Measurements from ENCODE around the gene PGAM2. TPM values are rescaled to one million over a fixed set of nuclear protein-coding genes. Genes with fewer than 3 reads are reported as not detected.
"Not testable (repeated sequence)": the region's sequence is repeated elsewhere in the genome, so short reads cannot be mapped to it uniquely, and the experiment has no call there.

The PGAM2 gene
- total RNA-seq, 1 donor from 2014 or later: 0.15 TPM

DNA sequence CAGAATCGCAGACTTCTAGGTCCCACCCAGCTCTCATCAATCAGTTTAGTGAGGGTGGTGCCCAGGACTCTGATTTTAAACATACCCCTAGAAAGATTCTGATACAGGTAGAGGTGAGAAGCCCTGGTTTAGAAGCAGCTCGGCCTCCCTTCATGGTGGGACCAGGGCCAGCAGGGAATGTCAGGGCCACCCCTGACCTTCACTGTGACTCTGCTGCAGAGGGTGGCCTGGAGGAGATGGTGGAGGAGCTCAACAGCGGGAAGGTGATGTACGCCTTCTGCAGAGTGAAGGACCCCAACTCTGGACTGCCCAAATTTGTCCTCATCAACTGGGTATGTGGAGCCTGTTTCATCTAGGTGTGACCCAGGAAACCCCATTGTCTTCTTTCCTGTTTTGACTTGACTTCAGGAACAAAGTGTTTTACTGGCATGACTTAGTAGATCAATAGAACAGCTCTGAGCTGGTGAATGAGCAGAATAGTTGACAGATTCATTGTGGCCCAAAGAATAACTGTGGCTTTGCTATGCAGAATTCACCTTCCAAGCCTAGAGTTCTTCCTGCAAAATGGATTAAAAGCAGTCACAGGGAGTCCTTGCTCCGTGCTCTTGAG, 13.7 kb downstream of the PGAM2 start:
- DNase-seq (ENCODE audit: low read depth): no peak

DNA sequence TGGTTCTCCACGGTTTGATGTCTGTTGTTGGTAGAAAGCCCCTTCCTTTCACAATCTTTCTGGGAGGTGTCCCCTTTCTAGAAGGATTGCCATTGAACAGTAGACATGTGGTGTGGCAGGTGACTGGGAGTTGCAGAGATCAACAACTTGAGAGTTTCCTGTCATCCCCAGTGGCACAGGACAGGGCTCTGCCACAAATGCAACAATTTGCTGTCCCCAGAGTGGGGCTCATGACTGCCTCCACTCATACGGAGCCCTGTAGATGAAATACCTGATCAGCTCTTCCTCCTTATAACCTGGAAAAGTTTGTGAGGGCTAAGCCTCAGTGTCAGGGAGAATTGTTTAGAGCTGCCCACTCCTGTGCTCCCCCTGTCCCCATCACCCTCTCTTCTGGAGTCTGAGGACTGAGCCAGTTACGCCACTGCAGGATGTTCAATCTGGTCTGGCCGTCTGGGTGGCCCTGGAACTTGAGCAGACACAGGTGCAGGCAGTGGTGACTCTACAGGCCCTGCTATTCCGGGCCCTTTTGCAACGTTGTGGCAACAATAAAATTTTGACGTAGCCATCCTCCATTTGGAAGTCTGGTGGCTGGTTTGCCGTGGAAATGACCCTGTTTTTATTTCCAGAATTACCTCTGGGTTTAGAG, 14.3 kb downstream of the PGAM2 start:
- DNase-seq (ENCODE audit: low read depth): no peak

DNA sequence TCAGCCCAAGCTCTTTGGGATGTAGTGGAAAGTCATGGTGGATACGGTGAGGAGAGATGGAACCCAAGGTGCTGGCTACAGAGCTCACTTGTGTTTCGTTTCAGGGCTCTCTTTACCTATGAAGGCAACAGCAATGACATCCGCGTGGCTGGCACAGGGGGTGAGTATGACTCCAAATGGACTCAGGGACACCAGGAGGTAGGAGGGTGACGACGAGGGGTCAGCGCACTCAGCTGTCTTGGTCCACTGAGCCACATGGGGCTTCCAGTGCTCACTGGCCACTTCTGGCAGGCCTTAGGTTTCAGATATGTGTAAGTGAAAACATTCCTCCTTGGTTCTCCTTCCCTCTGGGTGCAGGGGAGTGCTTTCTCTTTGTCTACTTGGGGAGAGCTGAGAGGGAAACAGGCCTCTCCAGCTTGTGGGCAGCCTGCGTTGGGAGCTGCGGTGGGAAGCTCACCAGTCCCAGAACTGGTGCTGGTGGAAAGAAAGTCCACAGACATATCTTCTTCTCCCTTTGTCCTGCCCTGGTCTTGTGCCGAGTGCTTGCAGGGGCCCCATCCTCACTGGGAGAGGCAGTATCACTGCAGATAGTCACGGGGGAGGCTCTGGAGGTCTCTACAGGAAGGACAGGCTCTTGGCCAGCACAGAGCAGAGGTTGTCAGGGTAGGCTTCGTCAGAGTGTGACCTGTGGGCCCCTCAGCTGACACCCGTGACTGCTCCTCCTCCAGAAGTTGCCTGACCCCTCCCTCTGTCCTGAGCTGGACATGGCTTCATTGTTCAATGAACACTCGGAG, 15.0 kb downstream of the PGAM2 start:
- DNase-seq (ENCODE audit: low read depth): no peak

DNA sequence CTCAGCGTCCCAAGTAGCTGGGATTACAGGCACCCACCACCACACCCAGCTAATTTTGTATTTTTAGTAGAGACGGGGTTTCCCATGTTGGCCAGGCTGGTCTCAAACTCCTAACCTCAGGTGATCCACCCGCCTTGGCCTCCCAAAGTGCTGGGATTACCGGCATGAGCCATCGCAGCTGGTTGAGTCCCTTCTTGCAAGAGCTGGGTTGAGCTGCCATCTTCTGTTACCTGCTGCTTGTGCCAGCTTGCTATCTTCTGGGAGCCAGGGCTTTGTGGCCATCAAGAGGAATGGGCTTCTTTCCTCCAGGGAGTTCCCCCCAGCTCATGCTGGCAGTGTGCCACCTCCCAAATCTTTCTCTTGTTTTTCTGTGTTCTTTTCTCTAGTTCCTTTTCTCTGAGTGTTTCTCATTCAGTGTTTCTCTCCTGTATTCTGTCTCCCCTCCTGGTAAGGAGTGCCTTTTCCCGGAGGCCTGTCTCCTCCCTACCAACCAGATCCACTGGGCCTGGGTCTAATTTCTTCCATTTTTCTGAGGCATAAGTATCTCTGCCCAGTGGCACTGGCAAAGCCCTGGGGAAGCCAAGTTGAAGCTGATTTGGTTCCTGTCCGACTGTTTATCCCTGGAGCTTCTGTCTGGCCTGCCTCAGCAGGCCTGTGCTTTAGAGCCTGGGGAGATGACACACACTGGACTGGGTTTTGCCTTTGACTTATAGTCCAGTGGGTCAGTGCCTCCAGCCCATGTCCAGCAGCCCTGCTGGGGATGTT, 17.2 kb downstream of the PGAM2 start:
- no peak for DNase-seq (ENCODE audit: low read depth)

DNA sequence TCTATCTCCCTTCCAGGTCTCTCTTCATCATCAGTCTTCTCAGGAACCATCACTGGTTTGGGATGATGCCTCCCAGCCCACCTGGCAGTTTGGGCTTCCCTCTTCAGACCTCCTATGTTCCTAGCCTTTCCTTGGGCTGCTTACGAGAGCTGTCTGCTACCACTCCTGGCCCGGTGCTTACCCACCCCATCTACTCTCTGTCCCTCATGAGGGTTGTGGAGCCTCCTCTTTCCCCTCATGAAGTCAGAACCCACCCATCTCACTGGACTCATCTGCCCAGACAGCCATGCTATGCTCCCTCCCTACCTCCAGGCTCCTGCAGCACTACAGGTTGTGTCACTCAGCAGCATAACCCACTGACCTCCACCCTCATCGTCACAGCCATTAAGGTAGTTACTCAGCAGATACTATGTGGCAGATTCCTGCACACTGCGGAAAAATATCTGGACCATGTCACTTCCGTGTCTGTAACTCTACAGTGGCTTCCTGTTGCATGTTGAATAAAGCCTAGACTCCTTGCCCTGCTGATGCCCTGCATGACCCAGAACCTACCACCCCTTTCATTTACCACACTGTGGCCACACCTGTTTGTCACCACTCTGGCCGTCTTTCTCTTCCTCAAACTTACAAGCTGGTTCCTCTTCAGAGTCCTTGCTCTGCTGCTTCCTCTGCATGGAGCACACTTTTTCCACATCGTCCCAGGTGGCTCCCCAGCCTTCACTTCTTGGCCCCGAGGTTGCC, 18.9 kb downstream of the PGAM2 start:
- DNase-seq (ENCODE audit: low read depth): no peak

DNA sequence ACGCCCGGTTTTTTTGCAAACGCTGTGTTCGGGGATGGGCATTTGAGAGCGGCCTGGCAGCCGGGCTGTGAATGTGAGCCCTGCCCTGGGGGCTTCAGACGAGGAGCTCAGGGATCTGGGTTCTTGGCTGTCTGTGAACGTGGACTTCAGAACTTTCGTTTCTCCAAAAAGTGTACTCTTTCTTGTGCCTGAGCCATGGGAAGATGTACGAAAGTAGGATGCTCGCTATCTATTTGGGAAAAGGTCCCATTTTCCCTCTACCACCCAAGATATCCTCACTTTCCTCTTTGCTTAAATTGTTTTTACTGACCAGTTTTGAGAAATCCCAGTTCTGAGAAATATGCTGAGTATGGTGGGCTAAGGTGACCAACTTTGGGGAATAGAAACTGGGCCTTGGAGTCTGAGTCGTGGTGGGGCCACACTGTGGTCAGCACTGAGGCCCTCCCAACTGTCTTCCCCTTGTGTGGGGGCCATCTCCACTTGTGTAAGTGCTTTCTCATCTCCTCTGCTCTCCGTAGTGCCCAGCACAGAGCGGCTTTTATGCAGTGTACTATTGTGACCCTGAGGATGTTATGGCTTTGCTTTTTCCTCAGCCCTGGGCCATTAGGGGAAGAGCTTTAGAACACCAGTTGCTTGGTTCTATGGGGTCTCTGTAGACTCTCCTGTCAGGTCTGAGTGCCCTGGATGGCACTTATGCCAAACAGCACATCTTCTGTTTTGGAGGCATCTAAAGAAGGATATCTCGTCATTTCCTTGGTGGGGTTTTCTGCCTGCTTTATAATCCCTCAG, 19.9 kb downstream of the PGAM2 start:
- no peak for DNase-seq (ENCODE audit: low read depth)

DNA sequence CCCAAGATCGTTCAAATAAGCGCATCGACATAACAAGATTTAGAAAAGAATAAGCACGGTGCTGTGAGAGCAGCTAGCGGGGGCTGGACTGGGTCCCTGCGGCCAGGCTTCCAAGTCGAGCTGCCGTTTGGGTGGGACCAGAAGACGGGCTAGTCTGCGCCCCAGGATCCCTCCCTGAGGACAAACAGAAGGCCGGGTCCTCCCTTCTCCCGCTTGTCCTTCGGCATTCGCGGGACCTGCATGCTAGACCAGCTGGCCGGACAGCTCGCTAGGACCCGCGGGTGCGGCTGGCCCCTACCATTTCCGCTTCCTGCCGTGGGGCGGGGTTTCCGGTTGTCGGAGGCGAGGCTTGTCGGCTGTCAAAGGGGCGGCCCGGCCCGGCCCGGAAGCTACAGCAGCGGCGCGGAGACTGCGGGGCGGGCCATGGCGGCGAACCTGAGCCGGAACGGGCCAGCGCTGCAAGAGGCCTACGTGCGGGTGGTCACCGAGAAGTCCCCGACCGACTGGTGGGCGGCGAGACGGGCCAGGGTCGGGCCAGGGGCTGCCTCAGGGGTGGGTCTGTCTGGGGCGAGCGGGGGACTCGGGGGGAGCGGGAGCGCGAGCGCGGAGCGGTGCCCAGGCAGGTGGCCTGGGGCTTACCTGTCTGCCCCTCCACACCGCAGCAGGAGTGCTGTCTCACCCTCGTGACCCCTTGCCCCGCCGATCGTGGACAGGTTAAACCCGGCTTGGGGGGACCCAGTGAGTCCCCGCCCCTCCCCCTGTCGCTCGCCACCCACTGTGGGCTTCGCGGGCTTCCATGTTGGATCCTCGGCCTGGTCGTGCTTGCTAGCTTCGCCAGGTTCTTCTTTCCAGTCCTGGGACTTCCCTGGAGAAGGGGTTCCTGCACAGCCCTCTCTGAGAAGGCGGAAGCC, 20.8 kb downstream of the PGAM2 start, which contains the start of gene DBNL:
Gene DBNL (plus strand): TSS at position 388 of the 911 bp plus-strand sequence. CDS start 36 bp downstream, at position 424.
- DNase-seq (ENCODE audit: low read depth): peak; percentile 67

DNA sequence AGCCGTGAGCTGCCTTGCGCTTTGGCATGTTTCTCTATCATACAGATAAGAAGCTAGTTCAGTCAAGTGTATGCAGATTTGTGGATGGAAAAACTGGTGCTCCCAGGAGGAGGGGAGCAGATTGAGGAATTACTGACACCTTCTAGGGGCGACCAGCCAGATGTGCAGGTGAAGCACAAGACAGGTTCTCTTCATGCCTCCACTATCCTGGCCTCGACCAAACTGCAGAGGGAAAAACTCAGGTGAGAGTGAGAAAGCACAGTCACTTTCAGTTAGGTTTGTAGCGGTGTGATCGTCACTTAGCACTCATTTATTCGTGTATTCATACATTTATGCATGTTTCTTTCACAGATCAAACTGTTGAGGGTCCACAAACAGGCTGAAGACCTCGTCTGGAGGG, 21.5 kb downstream of the PGAM2 start:
- DNase-seq (ENCODE audit: low read depth): no peak

DNA sequence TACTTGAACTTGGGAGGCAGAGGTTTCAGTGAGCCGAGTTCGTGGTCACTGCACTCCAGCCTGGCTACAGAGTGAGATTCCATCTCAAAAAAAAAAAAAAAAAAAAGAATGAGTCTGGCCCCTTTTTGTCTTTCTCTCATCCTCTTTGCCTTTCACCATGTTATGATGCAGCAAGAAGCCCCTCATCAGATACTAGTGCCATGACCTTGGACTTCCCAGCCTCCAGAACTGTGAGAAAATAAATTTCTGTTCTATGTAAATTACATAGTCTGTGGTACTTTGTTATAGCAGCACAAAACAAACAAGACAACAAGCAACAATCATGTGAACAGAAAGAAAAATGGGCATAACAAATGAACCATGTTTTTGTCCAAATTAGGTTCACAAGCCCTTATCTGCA, 23.1 kb downstream of the PGAM2 start:
- DNase-seq (ENCODE audit: low read depth): no peak

DNA sequence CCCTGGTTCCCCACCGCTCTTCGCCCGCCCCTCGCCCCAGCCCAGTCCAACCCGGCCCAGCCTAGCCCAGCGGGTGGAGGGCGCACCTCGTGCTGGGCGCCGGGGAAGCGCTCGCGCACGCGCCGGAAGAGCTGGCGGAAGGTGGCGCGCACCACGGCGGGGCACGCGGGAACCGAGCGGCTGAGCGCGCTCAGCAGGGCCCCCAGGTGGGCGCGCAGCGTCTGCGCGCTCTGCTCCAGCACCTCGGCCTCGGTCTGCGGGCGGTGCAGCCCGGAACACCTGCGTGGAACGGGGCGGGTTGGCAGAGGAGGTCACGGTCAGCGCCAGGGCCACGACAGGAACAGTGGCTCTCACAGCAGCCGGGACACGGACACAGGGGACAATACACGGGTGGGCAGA, 24.9 kb downstream of the PGAM2 start:
- not testable (repeated sequence) for DNase-seq (ENCODE audit: low read depth)

DNA sequence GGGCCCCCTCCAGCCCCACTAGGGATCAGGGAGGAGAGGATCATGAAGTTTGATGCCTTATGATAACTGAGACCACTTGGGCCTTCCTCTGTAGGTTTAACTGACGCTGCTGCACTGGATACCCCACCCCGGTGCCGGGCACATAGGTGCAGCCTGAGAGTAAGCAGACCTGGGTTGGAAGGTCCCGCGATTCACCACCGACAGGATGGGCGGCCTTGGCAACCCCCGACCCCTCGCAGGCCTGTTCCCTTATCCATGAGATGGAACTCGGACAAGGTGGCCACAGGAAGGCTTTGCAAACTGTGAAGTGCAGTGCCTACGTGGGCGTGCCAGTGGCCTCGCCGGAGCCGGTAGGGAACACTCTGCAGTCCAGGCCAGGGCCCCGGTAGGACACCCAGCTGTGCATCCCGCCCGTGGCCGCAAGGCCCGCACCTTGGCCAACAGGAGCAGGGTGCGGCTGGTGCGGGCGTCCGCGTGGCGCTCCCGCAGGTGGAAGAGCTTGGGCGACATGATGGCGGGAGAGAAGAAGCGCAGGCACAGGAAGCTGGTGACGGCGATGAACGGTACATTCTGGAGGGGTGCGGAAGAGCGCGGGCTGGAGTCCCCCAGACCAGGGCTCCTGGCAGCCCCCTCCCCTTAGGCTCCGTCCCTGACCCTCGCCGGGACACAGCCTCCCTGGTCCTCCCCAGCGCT, 25.4 kb downstream of the PGAM2 start:
- DNase-seq (ENCODE audit: low read depth): not testable (repeated sequence)

DNA sequence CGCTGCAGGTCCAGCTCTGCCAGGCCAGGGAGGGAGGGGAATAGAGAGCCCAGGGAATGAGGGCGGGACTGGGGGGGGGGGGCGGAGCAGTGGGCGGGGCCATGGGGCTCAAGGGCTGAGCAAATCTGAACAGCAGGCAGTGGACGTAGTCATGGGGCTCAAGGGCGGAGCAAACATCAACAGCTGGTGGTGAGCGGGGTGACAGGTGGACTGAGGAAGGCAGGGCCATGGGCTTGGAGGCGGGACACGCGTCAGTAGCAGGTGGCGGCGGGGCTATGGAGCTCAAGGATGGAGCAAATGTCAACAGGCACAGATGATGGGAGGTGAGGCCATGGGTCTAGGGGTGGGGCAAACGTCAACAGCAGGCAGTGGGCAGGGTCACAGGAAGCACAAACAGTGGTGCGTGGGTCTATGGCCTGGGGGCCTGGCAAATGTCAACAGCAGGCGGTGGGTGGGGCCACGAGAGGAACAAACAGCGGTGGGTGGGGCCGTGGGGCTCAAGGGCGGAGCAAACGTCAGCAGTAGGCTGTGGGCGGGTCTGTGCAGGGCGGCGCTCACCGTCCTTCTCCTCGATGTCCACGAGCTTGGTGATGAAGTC, 26.3 kb downstream of the PGAM2 start:
- DNase-seq (ENCODE audit: low read depth): peak; percentile 71

DNA sequence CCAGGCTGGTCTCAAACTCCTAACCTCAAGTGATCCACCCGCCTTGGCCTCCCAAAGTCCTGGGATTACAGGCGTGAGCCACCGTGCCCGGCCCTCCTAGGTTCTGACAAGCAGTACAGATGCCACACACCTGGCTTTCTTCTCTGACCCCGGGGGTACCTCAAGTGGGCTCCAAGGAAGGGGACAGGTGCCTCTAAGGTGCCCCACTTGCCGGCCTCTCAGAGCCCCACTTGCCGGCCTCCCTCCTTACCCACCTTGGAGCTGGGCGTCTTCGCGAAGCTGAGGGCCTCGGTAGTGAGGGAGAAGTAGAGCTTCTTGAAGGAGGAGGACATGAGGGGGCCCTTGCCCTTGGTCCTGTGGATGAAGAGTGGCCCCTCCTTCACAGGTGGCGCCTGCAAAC, 26.8 kb downstream of the PGAM2 start:
- not testable (repeated sequence) for DNase-seq (ENCODE audit: low read depth)

DNA sequence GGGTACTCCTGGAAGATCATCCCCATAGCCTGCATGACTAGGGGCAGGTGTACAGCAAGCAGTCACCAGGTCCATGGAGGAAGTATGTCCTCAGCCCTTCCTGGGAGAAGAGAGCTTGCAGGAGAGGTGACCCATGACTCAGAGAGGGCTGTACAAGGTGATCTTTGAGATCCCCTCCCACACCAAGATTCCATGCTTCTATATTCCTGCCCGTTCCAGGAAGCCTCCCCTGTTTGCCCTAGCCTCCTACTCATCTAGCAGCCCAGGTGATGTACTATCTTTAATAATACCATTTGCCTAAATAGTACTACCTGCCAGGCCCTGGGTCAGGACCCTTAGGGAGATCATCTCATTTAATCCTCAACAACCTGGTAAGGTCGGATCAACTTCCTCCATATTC, 27.4 kb downstream of the PGAM2 start:
- not testable (repeated sequence) for DNase-seq (ENCODE audit: low read depth)

DNA sequence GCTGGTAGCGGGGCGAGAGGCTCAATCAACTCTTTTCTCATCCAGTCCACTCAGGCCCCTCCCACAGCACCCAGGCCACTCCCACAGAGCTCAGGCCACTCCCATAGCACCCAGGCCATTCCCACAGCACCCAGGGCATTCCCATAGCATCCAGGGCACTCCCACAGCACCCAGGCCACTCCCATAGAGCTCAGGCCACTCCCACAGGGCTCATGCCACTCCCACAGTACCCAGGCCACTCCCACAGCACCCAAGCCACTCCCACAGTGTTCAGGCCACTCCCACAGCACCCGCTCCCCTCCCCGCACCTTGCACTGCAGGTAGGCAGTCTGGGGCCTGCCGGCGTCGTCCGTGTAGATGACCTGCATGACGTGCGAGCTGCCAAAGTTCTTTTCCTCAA, 29.0 kb downstream of the PGAM2 start:
- not testable (repeated sequence) for DNase-seq (ENCODE audit: low read depth)

DNA sequence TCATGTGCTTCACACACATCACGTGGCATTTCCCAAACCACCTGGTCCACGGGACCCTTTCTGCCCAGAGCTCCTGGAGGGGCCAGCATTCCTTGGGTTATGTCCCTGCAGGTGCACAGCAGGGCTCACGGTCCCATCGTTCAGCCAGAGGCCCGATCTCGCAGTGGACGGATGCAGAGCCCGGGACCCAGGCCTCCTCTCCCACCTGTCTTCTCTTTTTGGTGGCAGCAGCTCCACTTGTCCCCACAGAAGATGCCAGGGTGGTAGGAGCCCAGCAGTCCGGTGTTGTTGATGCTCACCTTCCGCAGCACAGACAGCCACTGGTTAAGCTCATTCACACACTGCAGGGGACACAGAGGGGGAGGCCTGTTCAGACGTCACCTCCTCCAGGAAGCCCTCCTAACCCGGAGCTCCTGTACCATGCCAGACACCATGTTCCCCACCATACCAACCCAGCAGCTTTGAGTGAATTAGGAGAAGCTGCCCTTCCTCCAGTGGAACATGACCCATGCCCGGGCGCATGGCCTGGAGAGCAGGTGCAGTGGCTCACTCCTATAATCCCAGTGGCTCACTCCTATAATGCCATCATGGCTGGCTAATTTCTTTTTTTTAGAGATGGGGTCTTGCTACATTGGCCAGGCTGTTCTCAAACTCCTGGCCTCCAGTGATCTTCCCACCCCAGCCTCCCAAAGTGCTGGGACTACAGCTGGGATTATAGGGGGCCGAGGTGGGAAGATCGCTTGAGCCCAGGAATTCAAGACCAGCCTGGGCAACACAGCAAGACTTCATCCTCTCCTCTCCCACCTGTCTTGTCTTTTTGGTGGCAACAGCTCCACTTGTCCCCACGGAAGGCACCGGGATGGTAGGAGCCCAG, 31.2 kb downstream of the PGAM2 start:
- DNase-seq (ENCODE audit: low read depth): not testable (repeated sequence)

DNA sequence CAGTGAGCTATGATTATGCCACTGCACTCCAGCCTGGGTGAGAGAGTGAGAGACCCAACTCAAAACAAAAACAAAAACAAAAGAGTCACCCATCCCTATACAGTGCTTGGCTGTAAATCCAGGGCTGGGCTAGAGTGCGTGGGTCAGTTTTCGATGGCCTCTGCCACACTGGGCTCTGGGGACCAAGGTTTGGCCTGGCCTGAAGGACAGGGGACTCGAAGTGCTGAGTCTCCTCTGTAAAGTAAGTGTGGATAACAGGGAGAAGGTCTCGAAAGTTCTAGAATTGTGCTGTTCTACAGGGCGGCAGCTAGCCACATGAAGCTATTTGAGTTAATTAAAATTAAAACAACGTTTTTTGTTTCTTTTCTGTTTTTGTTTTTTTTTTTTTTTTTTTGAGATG, 33.3 kb downstream of the PGAM2 start:
- DNase-seq (ENCODE audit: low read depth): not testable (repeated sequence)

All from renal cortical epithelial cell (primary cell).